Parathyroid adenoma (tissue), 2 donors: Measurements from ENCODE around the gene ABHD12.

Experiments
- H2AFZ ChIP-seq: fragments of 300-600 bp; sonication (generic); one replicate; pipeline ENCODE4 v1.7.0; 2017; ENCODE audit warnings: antibody characterized with exemption, mild to moderate bottlenecking
- H3K27ac ChIP-seq: fragments of 300-600 bp; sonication (generic); one replicate; pipeline ENCODE4 v1.7.0; 2017
- H3K27me3 ChIP-seq: fragments of 300-600 bp; sonication (generic); one replicate; pipeline ENCODE4 v1.7.0; 2017; ENCODE audit warnings: low read length; ENCODE audit not compliant: control insufficient read depth, insufficient read depth
- H3K36me3 ChIP-seq: fragments of 300-600 bp; sonication (generic); one replicate; pipeline ENCODE4 v1.7.0; 2017; ENCODE audit warnings: low read length; ENCODE audit not compliant: control insufficient read depth, insufficient read depth
- H3K4me1 ChIP-seq: fragments of 300-600 bp; sonication (generic); one replicate; pipeline ENCODE4 v1.7.0; 2017; ENCODE audit warnings: control low read depth
- H3K4me2 ChIP-seq: fragments of 300-600 bp; sonication (generic); one replicate; pipeline ENCODE4 v1.7.0; 2017; ENCODE audit warnings: low read length
- H3K4me3 ChIP-seq: fragments of 300-600 bp; sonication (generic); one replicate; pipeline ENCODE4 v1.7.0; 2017; ENCODE audit warnings: low read depth, low read length
- H3K79me2 ChIP-seq: fragments of 300-600 bp; sonication (generic); one replicate; pipeline ENCODE4 v1.7.0; 2017; ENCODE audit warnings: control low read depth
- H3K9ac ChIP-seq: fragments of 300-600 bp; sonication (generic); one replicate; pipeline ENCODE4 v1.7.0; 2017; ENCODE audit warnings: mild to moderate bottlenecking
- H3K9me3 ChIP-seq: fragments of 300-600 bp; sonication (generic); one replicate; pipeline ENCODE4 v1.7.0; 2017; ENCODE audit warnings: low read length; ENCODE audit not compliant: control insufficient read depth
- CTCF ChIP-seq: fragments of 300-600 bp; sonication (generic); IDR thresholded peaks from one replicate; pipeline ENCODE4 v1.7.0; 2017; ENCODE audit warnings: antibody characterized with exemption, mild to moderate bottlenecking
- donor health status: primary hyperparathyroidism.

ABHD12 gene

GRCh38 chr20:25372584-25373336, 17.9 kb downstream of the ABHD12 start:
- Histone ChIP-seq H3K9me3 (no peaks in the 10 kb centered on the region), H2AFZ (no peak overlapping the region), H3K4me1 (no peaks in the 10 kb centered on the region), H3K4me3 (no peak overlapping the region), H3K4me2 (no peak overlapping the region), H3K79me2 (peaks cover 36% of the 10 kb centered on the region), H3K27me3 (no peaks in the 10 kb centered on the region), H3K9ac (no peak overlapping the region), H3K27ac (no peak overlapping the region), H3K36me3 (no peaks in the 10 kb centered on the region)
- TF ChIP-seq CTCF = no peak

- no peak overlapping the region for H3K27ac ChIP-seq
- no peak overlapping the region for H3K9ac ChIP-seq
- H3K36me3 ChIP-seq = no peaks in the 10 kb centered on the region
- H3K79me2 ChIP-seq = peaks cover 42% of the 10 kb centered on the region
- H3K4me2 ChIP-seq = no peak overlapping the region
- H2AFZ ChIP-seq = no peak overlapping the region
- H3K4me1 ChIP-seq = no peaks in the 10 kb centered on the region
- TF ChIP-seq CTCF = no peak
- H3K27me3 ChIP-seq = no peaks in the 10 kb centered on the region
- no peaks in the 10 kb centered on the region for H3K9me3 ChIP-seq
- no peak overlapping the region for H3K4me3 ChIP-seq
Observed at GRCh38 chr20:25369971-25370370, 20.7 kb downstream of the ABHD12 start.

- H3K4me1 ChIP-seq = no peaks in the 10 kb centered on the region
- no peak overlapping the region for H3K9ac ChIP-seq
- H3K27me3 ChIP-seq = no peaks in the 10 kb centered on the region
- peaks cover 38% of the 10 kb centered on the region for H3K79me2 ChIP-seq
- H3K9me3 ChIP-seq = no peaks in the 10 kb centered on the region
- no peak overlapping the region for H3K4me2 ChIP-seq
- no peak overlapping the region for H2AFZ ChIP-seq
- no peak overlapping the region for H3K27ac ChIP-seq
- no peak overlapping the region for H3K4me3 ChIP-seq
- H3K36me3 ChIP-seq = no peaks in the 10 kb centered on the region
- no peak for TF ChIP-seq CTCF
Observed at GRCh38 chr20:25369529-25369928, 21.1 kb downstream of the ABHD12 start.

GRCh38 chr20:25368976-25369375, 21.7 kb downstream of the ABHD12 start:
- TF ChIP-seq CTCF = no peak

GRCh38 chr20:25368526-25368925, 22.1 kb downstream of the ABHD12 start:
- Histone ChIP-seq H3K27me3 (no peaks in the 10 kb centered on the region), H3K9me3 (no peaks in the 10 kb centered on the region), H3K4me1 (no peaks in the 10 kb centered on the region), H3K27ac (no peak overlapping the region), H3K79me2 (peaks cover 38% of the 10 kb centered on the region), H3K4me3 (no peak overlapping the region), H3K9ac (no peak overlapping the region), H3K4me2 (no peak overlapping the region), H3K36me3 (no peaks in the 10 kb centered on the region), H2AFZ (no peak overlapping the region)
- TF ChIP-seq CTCF = no peak

More at GRCh38 chr20:25368976-25369375, 21.7 kb downstream of the ABHD12 start:
- no peak overlapping the region for H3K27ac ChIP-seq
- peaks cover 37% of the 10 kb centered on the region for H3K79me2 ChIP-seq
- no peak overlapping the region for H3K4me2 ChIP-seq
- no peak overlapping the region for H2AFZ ChIP-seq
- no peaks in the 10 kb centered on the region for H3K36me3 ChIP-seq
- H3K4me3 ChIP-seq = no peak overlapping the region
- H3K9me3 ChIP-seq = no peaks in the 10 kb centered on the region
- no peak overlapping the region for H3K9ac ChIP-seq
- H3K4me1 ChIP-seq = no peaks in the 10 kb centered on the region
- H3K27me3 ChIP-seq = no peaks in the 10 kb centered on the region
